ENCODE measurements around the gene ZNF263. TPM values are rescaled to one million over a fixed set of nuclear protein-coding genes. Genes with fewer than 3 reads are reported as not detected.

Gene ZNF263
- 10 to 100 TPM; 23.7 to 27.2 TPM for total RNA-seq

GRCh38 chr16:3282730-3283542, at the start of gene ZNF263:
TSS of gene ZNF263 (plus strand) at chr16:3283491. CDS start at chr16:3283819, 328 bp downstream.

GRCh38 chr16:3234857-3235561, 48.3 kb upstream of the ZNF263 start, which contains the start of gene ZNF200:
TSS of gene ZNF200 (minus strand) at chr16:3235158. CDS start at chr16:3233755, 1,403 bp downstream.

GRCh38 chr16:3256146-3256865, 27.0 kb upstream of the ZNF263 start, which contains the start of gene MEFV:
TSS of gene MEFV (minus strand) at chr16:3256633. CDS start at chr16:3256587, 46 bp downstream.

GRCh38 chr16:3305109-3306068, 22.1 kb downstream of the ZNF263 start, which contains the start of the genes TIGD7 and ZNF75A:
TSS of gene TIGD7 (minus strand) at chr16:3305430. CDS start at chr16:3300614, 4,816 bp downstream.
TSS of gene ZNF75A (plus strand) at chr16:3305497. CDS start at chr16:3308429, 2,932 bp downstream.

Other genes with a start within 250 kb of the ZNF263 start
- gene BICDL2, start 246.5 kb upstream of the ZNF263 start, total RNA-seq = 1 to 10 TPM; 1.1 to 1.2 TPM
- 10 to 100 TPM; 34.8 to 35.5 TPM for gene MMP25, start 236.9 kb upstream of the ZNF263 start, total RNA-seq
- gene IL32, start 217.9 kb upstream of the ZNF263 start, total RNA-seq = 1,000 to 10,000 TPM; 2,121 to 2,176 TPM
- under 1 TPM; 0.24 to 0.28 TPM for gene ZSCAN10, start 184.2 kb upstream of the ZNF263 start, total RNA-seq
- not detected for gene ZNF205, start 170.9 kb upstream of the ZNF263 start, total RNA-seq
- 1 to 10 TPM; 9.7 to 9.8 TPM for gene ZNF213, start 148.5 kb upstream of the ZNF263 start, total RNA-seq
- gene OR1F1, start 95.3 kb upstream of the ZNF263 start, total RNA-seq = not detected
- 10 to 100 TPM; 13.4 to 13.7 TPM for gene ZNF200, start 48.3 kb upstream of the ZNF263 start, total RNA-seq
- under 1 TPM; 0.51 to 0.81 TPM for gene MEFV, start 26.9 kb upstream of the ZNF263 start, total RNA-seq
- 1 to 10 TPM; 5.0 to 5.3 TPM for gene TIGD7, start 21.9 kb downstream of the ZNF263 start, total RNA-seq
- gene ZNF75A, start 22.0 kb downstream of the ZNF263 start, total RNA-seq = 10 to 100 TPM; 44.3 to 47.9 TPM
- gene OR2C1, start 72.4 kb downstream of the ZNF263 start, total RNA-seq = not detected
- 10 to 100 TPM; 18.8 to 23.3 TPM for gene ZSCAN32, start 117.5 kb downstream of the ZNF263 start, total RNA-seq
- 10 to 100 TPM; 13.1 to 14.3 TPM for gene ZNF174, start 117.7 kb downstream of the ZNF263 start, total RNA-seq
- 1 to 10 TPM; 2.4 to 2.5 TPM for gene ZNF597, start 160.0 kb downstream of the ZNF263 start, total RNA-seq
- 10 to 100 TPM; 45.1 to 50.2 TPM for gene NAA60, start 160.2 kb downstream of the ZNF263 start, total RNA-seq
- gene C16orf90, start 212.0 kb downstream of the ZNF263 start, total RNA-seq = not detected
- gene CLUAP1, start 217.5 kb downstream of the ZNF263 start, total RNA-seq = 10 to 100 TPM; 33.4 to 37.5 TPM

Data from activated naive CD4-positive, alpha-beta T cell treated with anti-CD3 and anti-CD28 coated beads, Interleukin-2, amount 10 ng/mL, durations not matched to agents 5 hours and 36 hours (primary cell).